RKO (cell line): Measurements from ENCODE around the gene FMN1.

ENCODE experiments used
- DNase-seq: peaks from one replicate; pipeline ENCODE4 v3.0.0-alpha.2; 2016; ENCODE audit warnings: low spot score

The FMN1 gene

GRCh38 chr15:32718821-32719716, 475.4 kb downstream of the FMN1 start:
- no peak for DNase-seq

GRCh38 chr15:32718227-32718820, 476.2 kb downstream of the FMN1 start:
- DNase-seq = no peak

- no peak for DNase-seq
Observed at GRCh38 chr15:32717426-32718226, 476.9 kb downstream of the FMN1 start, which contains the start of gene GREM1. GREM1 (plus strand) TSS chr15:32718004; CDS start chr15:32730691, 12,687 bp downstream.

- DNase-seq = no peak
Observed at GRCh38 chr15:32716915-32717425, 477.5 kb downstream of the FMN1 start.

- DNase-seq = no peak
Observed at GRCh38 chr15:32716216-32716914, 478.1 kb downstream of the FMN1 start.
